ENCODE results near the gene JPT2.

- TF ChIP-seq CTCF (IDR thresholded peaks at IDR 0.05) (no peak), POLR2AphosphoS5 (IDR thresholded peaks at IDR 0.05) (no peak), POLR2A (IDR thresholded peaks at IDR 0.05) (no peak), EP300 (IDR thresholded peaks at IDR 0.05) (no peak)
Observed at GRCh38 chr16:1670371-1670770, 7.7 kb upstream of the JPT2 start.

Data from suprapubic skin (tissue), 4 donors.